ENCODE results near the gene MAPK10.

DNA sequence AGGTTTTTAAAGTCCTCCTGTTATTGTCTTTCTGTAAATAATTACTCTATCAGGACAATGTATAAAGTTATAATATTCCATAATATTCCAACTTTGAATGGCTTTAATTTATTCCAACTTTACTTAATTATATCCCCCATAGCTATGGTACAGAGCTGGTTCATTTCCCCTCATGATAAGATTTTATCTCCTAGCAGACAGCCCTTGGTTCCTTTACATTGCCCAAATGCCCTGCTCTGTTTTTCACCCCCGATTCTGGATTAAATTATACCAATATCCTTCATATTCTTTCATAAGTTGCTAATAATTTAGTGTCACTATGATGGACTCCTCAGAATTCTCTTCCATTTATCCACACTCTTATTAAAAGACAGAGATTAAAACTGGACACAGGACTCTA lies 340.5 kb downstream of the MAPK10 start:
- TF ChIP-seq CTCF (IDR thresholded peaks at IDR 0.05) (no peak), EP300 (IDR thresholded peaks at IDR 0.05) (no peak)
